DMS153 treated with DMSO at 0.1 percent for 48 hours (cell line): ENCODE results near the gene CLIP2.
A peak's percentile ranks its signal among the peaks of the same experiment; 100 is the strongest.
"Not testable (repeated sequence)": the region's sequence is repeated elsewhere in the genome, so short reads cannot be mapped to it uniquely, and the experiment has no call there.

ENCODE experiments used
- DNase-seq: peaks from one replicate; lab custom pipeline; 2025; ENCODE audit not compliant: unreplicated experiment; lab: John Stamatoyannopoulos, UW

Gene CLIP2

GRCh38 chr7:74294191-74294998 lies 5.2 kb downstream of the CLIP2 start:
- DNase-seq: peak; percentile 71

DNA sequence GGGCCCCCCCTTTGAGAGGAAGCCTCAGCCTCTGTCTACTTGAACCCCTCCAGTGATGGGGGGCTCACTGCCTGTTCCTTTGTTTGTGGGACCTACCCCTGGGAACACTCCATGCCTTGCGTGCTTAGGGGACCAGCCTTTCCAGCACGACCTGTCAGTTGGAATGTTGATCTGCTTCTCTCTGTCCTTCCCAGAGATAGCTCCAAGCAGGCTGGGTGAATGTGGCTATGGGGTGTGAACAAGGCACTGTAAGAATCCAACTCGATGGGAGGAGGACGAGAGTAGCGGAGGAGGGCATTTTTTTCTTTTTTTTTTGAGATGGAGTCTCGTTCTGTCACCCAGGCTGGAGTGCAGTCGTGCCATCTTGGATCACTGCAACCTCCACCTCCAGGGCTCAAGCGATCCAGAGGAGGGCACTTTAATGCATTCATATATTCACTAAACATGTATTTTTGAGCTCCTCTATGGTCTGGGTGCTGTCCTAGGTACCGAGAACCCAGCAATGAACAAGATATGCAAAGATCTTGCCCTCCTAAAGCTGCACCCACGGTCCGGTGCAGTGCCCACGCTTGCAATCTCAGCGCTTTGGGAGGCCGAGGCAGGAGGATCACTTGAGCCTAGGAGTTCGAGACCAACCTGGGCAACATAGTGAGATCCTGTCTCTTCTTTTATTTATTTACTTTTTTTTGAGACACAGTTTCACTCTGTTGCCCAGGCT lies 8.5 kb downstream of the CLIP2 start:
- DNase-seq: no peak

GRCh38 chr7:74299401-74299800 lies 10.2 kb downstream of the CLIP2 start:
- no peak for DNase-seq

DNA sequence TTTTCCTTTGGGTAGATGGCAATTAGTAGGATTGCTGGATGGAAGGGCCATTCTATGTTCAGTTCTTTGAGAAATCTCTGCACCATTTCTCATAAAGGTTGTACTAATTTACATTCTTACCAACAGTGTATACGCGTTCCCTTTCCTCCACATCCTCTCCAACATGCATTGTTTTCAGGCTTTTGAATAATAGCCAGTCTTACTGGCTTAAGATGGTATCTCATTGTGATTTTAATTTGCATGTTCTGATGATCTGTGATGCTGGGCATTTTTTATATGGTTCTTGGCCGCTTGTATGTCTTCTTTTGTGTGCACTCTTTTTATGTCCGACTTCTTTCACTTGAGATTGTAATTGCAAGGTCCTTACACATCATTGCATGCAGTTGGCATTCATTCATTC lies 11.7 kb downstream of the CLIP2 start:
- DNase-seq: no peak

- no peak for DNase-seq
Measured at GRCh38 chr7:74302745-74303221, 13.6 kb downstream of the CLIP2 start.

GRCh38 chr7:74304550-74304949 lies 15.3 kb downstream of the CLIP2 start:
- no peak for DNase-seq

DNA sequence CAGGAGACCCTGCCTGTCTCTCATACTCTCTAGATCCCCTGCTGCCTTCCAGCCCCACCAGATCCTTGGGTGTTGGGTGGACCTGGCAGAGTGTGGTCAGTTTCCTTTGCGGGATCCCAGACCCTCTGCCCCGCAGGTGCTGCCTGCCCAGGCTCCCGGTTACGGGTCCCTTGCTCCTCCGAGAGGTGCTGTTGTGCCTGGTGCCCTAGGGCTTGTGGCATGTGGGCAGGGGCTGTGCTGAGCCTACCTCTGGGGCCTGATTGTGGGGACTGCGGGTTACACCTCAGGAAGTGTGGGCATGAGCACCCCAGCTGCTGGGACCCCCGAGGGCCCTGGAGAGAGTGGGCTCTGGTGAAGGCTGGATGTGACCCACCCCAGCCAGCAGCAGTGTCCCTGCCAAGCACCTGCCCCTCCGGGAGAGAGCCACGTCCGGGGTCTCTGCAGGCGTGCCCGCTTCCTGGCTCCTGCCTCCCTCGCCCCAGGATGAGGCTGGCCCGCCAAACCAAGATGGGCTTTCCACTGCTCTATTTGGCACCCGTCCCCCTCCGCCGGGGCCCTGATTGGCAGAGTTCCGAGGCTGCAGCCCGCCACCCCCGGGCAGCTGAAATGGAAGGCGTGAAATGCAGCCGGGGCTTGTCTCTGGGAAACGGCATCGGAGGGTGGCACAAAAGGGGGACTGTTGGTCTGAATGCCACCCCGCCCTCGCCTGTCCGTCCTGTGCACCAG lies 17.0 kb downstream of the CLIP2 start:
- no peak for DNase-seq

DNA sequence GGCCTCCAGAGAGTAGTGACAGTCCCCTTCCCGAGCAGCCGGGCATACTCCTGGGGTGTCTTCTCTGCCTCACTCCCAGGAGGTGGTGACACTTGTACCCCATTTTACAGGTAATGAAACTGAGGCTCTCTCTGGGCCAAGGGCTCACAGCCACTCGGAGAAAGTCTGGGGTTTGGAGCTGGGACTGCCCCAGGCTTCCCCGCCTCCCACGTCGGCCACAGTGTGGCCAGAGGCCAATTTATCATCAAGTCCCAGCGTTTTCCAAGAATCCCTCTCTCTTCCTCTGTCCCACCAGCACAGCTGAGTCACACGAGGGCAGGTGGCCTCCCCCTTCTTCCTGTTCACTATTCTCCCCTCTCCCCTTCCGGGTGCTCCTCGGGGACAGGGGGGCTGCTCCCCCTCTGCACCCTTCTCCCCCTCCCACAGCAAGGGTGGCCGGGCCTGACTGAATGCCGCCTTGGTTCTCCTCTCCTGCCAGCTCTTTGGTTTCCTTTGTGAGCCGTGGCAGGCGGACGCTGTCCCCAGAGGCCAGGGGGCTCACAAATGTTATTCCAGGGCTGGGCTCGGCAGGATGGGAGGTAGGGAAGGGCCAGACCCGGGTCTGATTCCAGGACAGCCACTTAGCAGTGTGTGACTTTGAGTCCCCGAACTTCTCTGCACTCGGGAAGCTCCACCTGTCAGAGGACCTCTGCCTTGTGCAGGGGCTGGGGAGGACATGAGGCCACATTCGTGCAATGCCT lies 17.7 kb downstream of the CLIP2 start:
- no peak for DNase-seq

DNA sequence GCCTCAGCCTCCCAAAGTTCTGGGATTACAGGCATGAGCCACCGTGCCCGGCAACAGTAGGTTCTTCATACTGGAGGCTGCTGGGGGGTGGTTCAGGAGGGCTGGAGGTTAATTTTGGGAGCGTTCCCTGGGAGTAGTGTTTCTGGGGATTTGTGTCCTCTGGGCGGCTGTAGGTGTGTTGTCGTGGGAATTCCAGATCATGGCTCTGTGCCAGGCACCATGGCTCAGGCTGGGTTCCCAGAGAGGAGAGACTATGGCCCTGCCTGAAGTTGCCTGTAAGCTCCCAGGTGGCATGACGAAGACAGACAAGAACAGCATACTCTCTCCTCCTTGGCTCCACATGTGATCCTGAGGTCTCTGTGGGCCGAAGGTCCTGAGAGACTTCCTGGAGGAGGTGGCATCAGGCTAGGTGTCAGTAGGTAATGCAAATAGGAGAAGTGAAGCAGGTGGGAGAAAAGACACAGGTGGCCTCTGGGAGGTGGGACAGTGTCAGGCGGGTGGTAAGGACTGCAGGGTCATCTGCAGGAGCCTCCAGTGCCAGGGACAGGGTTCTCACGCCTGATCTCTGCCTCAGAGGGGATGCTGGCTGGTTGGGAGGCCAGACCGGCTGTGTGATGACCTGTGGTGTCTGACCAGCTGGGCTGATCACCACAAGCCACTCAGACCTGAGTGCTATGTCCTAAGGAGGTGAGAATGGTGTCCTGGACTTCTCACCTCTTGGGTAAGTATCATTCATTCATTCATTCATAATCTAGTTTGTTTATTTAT lies 18.7 kb downstream of the CLIP2 start:
- DNase-seq: no peak

DNA sequence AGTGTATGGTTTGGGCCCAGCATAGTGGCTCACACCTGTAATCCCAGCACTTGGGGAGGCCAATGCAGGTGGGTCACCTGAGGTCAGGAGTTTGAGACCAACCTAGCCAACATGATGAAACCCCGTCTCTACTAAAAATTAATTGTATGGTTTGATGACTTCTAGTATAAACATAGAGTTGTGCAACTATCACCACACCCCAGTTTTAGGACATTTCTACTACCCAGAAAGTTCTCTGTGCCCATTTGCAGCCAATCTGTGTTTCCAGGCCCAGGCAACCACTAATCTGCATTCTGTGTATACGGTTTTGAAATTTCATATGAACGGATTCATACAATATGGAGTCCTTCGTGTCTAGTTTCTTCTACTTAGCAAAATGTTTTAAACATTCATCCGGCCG lies 20.0 kb downstream of the CLIP2 start:
- DNase-seq: no peak

DNA sequence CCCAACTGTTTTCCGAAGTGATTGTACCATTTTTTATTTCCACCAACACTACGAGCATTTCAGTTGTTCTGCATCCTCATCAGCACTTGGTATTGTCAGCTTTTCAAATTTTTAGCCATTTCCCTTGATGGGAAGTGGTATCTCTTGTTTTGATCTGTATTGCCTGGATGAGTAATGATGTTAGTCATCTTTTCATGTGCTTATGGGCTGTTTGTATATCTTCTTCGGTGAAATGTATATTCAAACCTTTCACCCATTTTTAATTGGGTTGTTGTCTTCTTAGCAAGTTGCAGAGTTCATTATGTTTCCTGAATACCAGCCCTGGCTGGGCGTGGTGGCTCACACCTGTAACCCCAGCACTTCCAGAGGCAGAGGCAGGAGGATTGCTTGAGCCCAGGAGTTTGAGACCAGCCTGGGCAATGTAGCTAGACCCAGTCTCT lies 22.1 kb downstream of the CLIP2 start:
- no peak for DNase-seq

GRCh38 chr7:74312418-74313028 lies 23.3 kb downstream of the CLIP2 start:
- peak; percentile 5 for DNase-seq

DNA sequence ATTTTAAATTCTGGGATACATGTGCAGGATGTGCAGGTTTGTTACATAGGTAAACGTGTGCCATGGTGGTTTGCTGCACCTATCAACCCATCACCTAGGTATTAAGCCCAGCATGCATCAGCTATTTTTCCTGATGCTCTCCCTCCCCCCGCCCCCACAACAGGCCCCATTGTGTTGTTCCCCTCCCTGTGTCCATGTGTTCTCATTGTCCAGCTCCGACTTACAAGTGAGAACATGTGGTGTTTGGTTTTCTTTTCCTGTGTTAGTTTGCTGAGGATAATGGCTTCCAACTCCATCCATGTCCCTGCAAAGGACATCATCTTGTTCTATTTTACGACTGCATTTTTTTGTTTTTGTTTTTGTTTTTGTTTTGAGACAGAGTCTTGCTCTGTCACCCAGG lies 26.7 kb downstream of the CLIP2 start:
- DNase-seq: not testable (repeated sequence)

DNA sequence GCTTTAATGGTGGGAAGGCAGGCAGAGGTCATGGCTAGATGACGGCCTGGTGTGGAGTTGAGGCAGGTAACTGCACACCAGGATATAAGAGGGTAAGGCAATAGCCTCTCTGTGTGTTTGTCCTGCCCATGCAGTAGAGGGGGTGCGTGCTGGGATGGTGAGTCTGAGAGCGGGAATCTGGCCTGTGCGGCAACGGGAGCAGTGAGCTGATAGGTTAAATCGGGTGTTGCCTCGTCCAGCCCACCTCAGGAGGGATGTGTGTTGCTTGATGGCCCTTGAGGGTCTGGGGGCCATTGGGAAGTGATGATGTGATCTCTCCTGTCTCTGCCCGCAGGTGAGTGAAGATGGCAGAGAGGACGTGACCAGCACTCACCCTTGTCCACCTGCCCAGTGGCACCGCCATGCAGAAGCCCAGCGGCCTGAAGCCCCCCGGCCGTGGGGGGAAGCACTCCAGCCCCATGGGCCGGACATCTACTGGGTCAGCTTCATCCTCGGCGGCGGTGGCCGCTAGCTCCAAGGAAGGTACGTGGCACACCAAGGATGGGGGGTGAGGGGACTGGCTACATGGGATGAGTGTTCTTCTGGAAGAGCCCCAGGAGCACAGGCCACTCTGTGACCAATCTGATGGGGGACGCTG lies 28.1 kb downstream of the CLIP2 start:
- DNase-seq: no peak

DNA sequence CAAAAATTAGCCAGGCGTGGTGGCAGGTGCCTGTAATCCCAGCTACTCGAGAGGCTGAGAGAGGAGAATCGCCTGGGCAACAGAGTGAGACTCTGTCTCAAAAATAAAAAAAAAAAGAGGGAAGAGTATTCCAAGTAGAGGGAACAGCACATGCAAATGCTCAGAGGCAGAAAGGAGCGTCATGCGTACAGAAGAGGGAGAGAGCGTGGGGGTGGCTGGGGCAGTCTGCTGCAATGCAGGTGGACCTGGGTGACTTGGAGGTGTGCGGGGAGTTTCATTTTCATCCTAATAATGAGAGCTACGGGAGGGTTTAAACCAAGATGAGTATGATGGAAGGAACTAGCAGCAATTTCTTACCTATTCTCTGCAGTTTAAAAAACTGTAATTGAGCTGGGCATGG lies 28.8 kb downstream of the CLIP2 start:
- DNase-seq: no peak

GRCh38 chr7:74320645-74321221 lies 31.5 kb downstream of the CLIP2 start:
- no peak for DNase-seq

DNA sequence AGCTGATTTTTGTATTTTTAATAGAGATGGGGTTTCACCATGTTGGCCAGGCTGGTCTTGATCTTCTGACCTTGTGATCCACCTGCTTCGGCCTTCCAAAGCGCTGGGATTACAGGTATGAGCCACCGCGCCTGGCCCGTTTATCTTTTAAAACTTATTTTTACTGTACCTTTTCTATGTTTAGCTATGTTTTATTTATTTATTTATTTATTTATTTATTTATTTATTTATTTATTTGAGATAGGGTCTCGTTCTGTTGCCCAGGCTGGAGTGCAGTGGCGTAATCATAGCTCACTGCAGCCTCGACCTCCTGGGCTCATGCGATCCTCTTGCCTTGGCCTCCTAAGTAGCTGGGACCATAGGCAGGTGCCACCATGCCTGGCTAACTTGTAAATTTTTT lies 33.7 kb downstream of the CLIP2 start:
- not testable (repeated sequence) for DNase-seq

DNA sequence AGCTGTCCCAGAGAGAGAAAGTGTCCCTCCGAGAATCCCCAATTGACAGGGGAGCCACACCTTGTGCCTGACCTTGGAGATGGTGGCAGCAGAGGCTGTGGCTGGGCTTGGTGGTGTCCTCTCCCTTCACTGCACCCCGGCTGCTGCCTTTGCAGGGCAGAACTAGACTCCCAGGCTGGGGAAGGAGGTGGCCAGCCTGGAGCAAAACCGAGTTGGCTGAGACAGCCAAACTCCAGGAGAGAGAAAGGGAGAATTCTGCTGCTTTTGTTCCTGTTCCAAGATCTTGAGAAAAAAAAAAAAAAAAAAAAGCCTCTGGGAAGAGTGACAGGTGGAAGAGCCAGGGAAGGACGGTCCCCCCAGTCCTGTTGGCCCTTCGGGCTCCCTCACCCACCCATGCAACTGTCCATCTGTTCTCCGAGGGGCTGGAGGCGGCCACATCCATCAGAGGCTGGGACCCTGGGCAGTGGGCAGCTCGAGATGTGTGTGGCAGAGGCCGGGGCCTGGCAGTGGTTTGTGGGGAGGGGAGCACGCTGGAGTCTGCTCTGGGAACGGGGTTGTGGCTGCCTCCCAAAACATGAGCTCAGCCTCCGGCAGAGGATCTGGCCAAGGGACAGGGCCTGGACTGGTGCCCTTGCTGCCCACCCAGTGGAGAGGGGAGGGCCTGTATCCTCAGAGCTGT lies 35.5 kb downstream of the CLIP2 start:
- no peak for DNase-seq
